Stimulated activated CD8-positive, alpha-beta memory T cell treated with anti-CD3 and anti-CD28 coated beads, Interleukin-15, amount 100 ng/mL, for 1 hour (primary cell): Measurements from ENCODE around the gene METTL13.
"Not testable (repeated sequence)": the region's sequence is repeated elsewhere in the genome, so short reads cannot be mapped to it uniquely, and the experiment has no call there.

Experiments used
- DNase-seq: peaks from one replicate; pipeline ENCODE4 v3.0.0-alpha.2; 2020; ENCODE audit warnings: low read depth

METTL13 gene

GRCh38 chr1:171769171-171769570 is 12.3 kb upstream of the METTL13 start:
- DNase-seq: no peak

DNA sequence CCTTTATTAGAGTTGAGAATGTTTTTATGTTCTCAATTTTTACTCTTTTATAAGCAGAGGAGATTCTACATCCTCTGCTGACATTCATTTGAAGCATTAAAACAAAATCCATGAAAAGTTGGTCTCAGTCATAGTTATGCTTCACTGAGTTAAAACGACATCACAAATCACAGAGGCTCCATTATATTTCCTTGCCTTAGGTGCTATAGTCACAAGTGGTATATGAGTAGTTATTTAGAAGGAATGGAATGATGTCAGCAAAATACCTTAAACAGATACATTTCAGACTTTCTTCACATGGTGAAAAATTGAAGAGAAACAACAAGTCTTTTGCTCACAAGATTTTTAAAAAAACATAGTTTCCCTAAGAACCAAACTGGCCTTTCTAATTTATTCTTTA is 11.7 kb upstream of the METTL13 start:
- DNase-seq: no peak

GRCh38 chr1:171772312-171772711 is 9.1 kb upstream of the METTL13 start:
- no peak for DNase-seq

DNA sequence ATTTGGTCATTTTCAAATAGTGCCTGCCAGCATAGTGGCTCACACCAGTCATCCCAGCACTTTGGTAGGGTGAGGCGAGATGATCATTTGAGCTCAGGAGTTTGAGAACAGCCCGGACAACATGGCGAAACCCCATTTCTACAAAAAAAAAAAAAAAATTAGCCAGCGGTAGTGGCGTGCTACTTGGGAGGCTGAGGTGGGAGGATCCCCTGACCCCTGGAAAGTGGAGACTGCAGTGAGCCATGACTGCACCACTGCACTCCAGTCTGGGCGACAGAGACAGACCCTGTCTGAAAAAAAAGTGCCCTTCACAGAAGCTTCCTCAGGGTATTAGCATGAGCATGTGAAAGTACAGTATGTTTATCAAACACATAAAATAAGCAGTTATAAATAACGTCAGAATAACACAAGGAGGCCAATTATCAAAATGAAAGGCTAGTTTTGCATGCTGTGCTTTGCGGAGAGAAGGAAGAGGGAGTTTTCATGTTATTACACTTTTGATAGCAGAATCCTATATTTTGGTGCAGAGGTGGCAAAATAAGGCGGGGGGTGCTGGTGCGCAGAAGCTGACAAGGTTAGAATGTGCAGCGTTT is 781 bp upstream of the METTL13 start:
- DNase-seq: no peak

DNA sequence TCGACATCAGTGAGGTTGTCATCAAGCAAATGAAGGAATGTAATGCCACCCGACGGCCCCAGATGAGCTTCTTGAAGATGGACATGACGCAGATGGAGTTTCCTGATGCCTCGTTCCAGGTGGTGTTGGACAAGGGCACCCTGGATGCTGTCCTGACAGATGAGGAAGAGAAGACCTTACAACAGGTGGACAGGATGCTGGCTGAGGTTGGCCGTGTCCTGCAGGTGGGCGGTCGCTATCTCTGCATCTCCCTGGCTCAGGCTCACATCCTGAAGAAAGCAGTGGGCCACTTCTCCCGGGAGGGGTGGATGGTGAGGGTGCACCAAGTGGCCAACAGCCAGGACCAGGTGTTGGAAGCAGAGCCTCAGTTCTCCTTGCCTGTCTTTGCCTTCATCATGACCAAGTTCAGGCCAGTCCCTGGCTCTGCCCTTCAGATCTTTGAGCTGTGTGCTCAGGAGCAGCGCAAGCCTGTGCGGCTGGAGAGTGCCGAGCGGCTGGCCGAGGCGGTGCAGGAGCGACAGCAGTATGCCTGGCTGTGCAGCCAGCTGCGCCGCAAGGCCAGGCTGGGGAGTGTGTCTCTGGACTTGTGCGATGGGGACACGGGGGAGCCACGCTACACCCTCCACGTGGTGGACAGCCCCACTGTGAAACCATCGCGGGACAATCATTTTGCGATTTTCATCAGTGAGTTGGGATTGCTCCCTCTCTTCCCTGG is 2.5 kb downstream of the METTL13 start:
- DNase-seq: no peak

GRCh38 chr1:171784784-171785183 is 3.3 kb downstream of the METTL13 start:
- no peak for DNase-seq

DNA sequence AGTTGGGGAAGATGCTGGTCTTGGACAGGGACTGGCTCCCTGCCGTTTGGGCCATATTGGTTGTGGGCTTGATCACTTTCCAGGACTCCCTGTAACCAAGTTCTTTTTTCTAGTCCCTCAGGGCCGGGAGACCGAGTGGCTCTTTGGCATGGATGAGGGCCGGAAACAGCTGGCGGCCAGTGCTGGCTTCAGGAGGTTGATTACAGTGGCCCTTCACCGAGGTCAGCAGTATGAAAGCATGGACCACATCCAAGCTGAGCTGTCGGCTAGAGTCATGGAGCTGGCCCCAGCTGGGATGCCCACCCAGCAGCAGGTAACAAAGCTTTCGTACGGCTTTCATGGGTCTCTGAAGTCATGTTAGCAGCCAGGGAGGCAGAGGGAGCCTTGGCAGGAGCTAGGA is 4.3 kb downstream of the METTL13 start:
- no peak for DNase-seq

- DNase-seq: no peak
These were observed 5.1 kb downstream of the METTL13 start for GRCh38 chr1:171786534-171786933.

GRCh38 chr1:171787686-171788480 is 6.4 kb downstream of the METTL13 start:
- DNase-seq: no peak

GRCh38 chr1:171788696-171789095 is 7.2 kb downstream of the METTL13 start:
- no peak for DNase-seq

DNA sequence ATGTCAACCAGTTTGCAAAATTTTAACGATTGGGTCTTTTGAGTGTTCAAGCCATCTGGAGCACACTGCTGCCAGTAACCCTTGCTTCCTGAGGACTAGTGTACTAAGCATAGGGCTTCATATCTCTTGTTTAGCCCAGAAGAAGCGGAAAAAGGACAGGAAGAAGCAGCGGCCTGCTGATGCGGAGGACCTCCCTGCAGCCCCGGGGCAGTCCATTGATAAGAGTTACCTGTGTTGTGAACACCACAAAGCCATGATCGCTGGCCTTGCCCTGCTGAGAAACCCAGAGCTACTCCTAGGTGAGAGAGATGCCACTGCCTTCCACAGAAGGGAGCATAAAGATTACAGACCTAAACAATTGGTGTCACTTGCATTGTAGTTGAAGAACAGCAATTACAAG is 8.9 kb downstream of the METTL13 start:
- no peak for DNase-seq

- no peak for DNase-seq
These were observed 11.4 kb downstream of the METTL13 start for GRCh38 chr1:171792656-171793369.

DNA sequence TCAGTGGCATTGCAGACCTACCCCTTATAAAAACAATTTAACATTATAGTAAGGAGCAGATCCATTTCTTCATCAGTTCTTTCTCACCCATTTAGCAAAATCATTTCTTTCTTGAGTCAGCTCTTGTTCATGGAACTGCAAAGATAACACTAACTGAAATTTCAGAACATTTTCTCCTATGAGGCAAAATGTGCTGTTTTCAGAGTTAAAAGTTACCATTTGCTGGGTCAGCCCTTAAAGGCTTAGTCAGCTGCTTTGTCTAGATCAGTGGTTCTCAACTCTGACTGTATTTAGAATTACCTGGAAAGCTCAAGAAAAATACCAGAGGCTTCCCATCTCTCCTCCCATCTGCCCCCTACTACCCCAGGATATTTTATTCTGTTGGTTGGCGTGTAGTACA is 12.2 kb downstream of the METTL13 start:
- no peak for DNase-seq

- DNase-seq: no peak
These were observed 12.6 kb downstream of the METTL13 start for GRCh38 chr1:171794085-171794484.

DNA sequence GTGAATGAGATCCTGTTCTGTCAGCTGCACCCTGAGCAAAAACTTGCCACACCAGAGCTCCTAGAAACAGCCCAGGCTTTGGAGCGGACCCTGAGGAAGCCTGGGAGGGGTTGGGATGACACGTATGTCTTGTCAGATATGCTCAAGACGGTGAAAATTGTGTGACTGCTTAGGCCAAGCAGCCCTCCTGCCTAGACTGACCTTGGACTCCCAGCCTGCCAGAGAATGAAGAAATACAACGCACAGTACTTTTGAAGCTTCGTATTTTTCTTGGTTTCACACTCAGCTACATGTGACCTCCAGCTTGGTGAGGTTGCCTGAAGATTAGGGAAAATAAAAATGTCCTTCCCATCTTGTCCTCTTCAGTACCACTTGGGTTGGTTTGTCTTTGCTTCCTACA is 15.1 kb downstream of the METTL13 start:
- no peak for DNase-seq

DNA sequence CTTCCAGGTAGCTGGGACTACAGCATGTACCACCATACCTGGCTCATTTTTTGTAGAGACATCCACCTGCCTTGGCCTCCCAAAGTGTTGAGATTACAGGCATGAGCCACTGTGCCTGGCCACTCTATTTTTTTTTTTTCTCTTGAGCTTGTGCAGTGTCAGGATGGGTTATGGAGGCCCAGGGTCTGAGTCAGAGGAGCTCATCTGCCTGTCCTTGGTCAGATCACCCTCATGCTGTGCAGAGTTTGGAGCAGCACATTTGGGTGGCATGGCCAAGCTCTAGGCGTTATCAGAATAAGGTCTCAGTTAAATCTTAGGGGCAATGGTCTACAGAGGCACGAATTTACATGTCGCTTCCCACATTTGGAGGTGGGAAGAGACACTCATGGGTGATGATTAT is 16.9 kb downstream of the METTL13 start:
- DNase-seq: no peak

DNA sequence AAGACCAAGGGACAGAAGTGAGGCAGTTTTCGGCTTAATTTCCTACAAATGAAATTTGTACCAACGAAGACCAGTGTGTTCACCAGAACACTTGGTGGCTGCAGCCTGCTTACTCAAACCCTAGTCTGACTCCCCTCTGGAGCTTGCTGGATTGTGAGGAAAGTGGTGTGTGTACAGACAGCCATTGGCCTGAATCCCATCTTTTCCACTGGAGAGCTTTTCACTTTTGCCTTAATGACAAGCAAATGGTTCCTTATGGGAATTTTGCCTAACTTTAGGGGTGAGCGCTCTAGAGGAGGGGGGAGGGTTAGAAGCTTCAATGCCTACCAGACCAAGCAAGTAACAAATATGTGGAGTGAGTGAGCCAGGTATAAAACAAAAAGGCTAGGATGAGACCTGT is 17.3 kb downstream of the METTL13 start:
- DNase-seq: no peak

- DNase-seq: no peak
These were observed 17.7 kb downstream of the METTL13 start for GRCh38 chr1:171799166-171799565.

GRCh38 chr1:171799698-171800097 is 18.2 kb downstream of the METTL13 start:
- DNase-seq: not testable (repeated sequence)

DNA sequence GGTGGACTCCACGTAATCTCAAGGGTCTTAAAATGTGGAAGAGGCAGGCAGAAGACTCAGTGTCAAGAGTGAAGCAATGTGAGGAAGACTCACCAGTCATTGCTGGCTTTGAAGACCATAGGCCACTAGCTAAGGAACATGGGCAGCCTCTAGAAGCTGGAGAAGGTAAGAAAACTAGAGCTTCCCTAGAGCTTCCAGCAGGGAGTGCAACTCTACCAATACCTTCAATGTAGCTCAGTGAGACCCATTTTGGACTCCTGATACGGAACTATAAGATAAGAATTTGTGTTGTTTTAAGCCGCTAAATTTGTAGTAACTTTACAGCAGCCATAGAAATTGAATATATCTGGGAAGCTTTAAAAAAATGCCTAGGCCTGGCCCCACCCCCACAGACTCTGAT is 18.9 kb downstream of the METTL13 start:
- DNase-seq: no peak

DNA sequence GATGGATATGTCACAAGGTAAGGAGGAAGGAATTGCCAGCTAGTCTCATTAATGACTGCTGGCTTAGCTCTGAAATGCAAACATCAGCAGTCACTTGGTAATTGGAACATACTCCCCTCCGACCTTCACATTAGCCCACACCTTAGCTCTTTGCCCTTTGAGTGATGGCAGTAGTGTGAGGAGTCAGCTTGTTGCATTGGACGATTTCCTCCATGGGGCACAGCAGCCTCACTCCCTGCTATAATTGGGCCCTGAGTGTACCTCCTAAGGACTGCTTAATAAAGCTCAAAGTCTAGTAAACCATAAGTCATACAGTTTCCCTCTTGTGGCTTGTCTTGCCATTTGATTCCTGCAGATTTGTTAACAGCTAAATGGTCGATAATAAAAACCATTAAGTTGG is 19.4 kb downstream of the METTL13 start:
- DNase-seq: no peak

- DNase-seq: no peak
These were observed 20.0 kb downstream of the METTL13 start for GRCh38 chr1:171801487-171801891.

DNA sequence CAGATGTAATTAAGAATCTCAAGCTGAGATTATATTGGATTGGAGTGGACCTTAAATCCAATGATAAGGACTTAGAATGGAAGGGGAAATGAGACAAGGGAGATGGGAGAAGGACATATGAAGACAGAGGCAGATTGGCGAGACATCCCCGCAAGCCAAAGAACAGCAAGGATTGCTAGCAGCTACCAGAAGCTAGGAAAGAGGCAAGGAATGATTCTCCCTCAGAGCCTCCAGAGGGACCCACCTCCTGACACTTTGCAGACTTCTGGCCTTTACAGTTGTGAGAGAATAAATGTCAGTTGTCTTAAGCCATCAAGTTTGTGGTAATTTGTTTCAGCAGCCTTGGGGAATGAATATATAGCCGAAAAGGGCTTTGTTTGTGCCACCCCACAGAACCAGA is 20.7 kb downstream of the METTL13 start:
- no peak for DNase-seq
